PC-9 (cell line): ENCODE measurements around the gene M6PR. TPM values are rescaled to one million over a fixed set of nuclear protein-coding genes. Genes with fewer than 3 reads are reported as not detected.

Source experiments
- BruUV-seq: library from RNA; stranded (reverse); fragments of 400-500 nt; replicated peaks from 2 replicates; lab custom pipeline; 2021; lab: Mats Ljungman, UMichigan
- CTCF ChIA-PET: fragments of 300-600 bp; sonication (Branson Sonifier 250); formaldehyde crosslinking; loops from one replicate; lab custom pipeline; 2022; ENCODE audit warnings: antibody characterized with exemption; lab: Charles Lee
- POLR2A ChIA-PET: fragments of 300-600 bp; sonication (Branson Sonifier 250); formaldehyde crosslinking; loops from one replicate; lab custom pipeline; 2022; ENCODE audit warnings: antibody characterized with exemption; ENCODE audit not compliant: unreplicated experiment; lab: Charles Lee
- DNase-seq, 2 experiments: peaks; one replicate each; pipeline versions ENCODE4 v3.0.0 to v3.0.0-alpha.2; 2015 to 2022; ENCODE audit warnings: mixed read lengths in 1 of 2
- H2AFZ ChIP-seq: fragments of 200-600 bp; sonication (generic); 2 replicates; pipeline ENCODE4 v1.8.1; 2017; ENCODE audit warnings: antibody characterized with exemption
- H3F3A ChIP-seq: fragments of 200-600 bp; sonication (generic); 2 replicates; pipeline ENCODE4 v1.8.1; 2017; ENCODE audit warnings: antibody characterized with exemption, mild to moderate bottlenecking, low read depth; ENCODE audit not compliant: insufficient read depth
- H3K27ac ChIP-seq: fragments of 200-600 bp; sonication (generic); 2 replicates; pipeline ENCODE4 v1.6.1; 2016; ENCODE audit warnings: mixed run types
- H3K27me3 ChIP-seq: fragments of 200-600 bp; sonication (generic); 2 replicates; pipeline ENCODE4 v1.6.1; 2016; ENCODE audit warnings: low read depth, mixed run types; ENCODE audit not compliant: insufficient read depth
- H3K36me3 ChIP-seq: fragments of 200-600 bp; sonication (generic); 2 replicates; pipeline ENCODE4 v1.6.1; 2016; ENCODE audit warnings: low read depth, mixed run types
- H3K4me1 ChIP-seq: fragments of 200-600 bp; sonication (generic); replicated peaks from 2 replicates; pipeline ENCODE4 v1.6.1; 2016; ENCODE audit warnings: mixed run types; ENCODE audit not compliant: insufficient read depth
- H3K4me2 ChIP-seq: fragments of 200-600 bp; sonication (generic); 2 replicates; pipeline ENCODE4 v1.6.1; 2017; ENCODE audit warnings: mixed run types
- H3K4me3 ChIP-seq: fragments of 200-600 bp; sonication (generic); 2 replicates; pipeline ENCODE4 v1.6.1; 2016; ENCODE audit warnings: mixed run types
- H3K79me2 ChIP-seq: fragments of 200-600 bp; sonication (generic); 2 replicates; pipeline ENCODE4 v1.6.1; 2017; ENCODE audit warnings: low read depth, mixed run types
- H3K9me2 ChIP-seq: fragments of 200-600 bp; sonication (generic); 2 replicates; pipeline ENCODE4 v1.8.1; 2017; ENCODE audit warnings: mild to moderate bottlenecking; ENCODE audit not compliant: insufficient read depth
- H3K9me3 ChIP-seq: fragments of 200-600 bp; sonication (generic); 2 replicates; pipeline ENCODE4 v1.8.1; 2016; ENCODE audit warnings: low read depth; ENCODE audit not compliant: insufficient read depth
- H4K20me1 ChIP-seq: fragments of 200-600 bp; sonication (generic); 2 replicates; pipeline ENCODE4 v1.8.1; 2017; ENCODE audit not compliant: insufficient read depth
- CTCF ChIP-seq: fragments of 200-600 bp; sonication (generic); conservative IDR thresholded peaks from 2 replicates; pipeline ENCODE4 v1.6.1; 2017; ENCODE audit warnings: mixed run types, antibody characterized with exemption, mild to moderate bottlenecking, moderate library complexity
- EZH2 ChIP-seq: fragments of 200-600 bp; sonication (generic); IDR thresholded peaks from 2 replicates; pipeline ENCODE4 v1.8.0; 2017; ENCODE audit warnings: antibody characterized with exemption, low read depth
- intact Hi-C: fragments of 100-400 bp; cut with micrococcal nuclease; formaldehyde crosslinking; loops from one replicate; pipeline ENCODE4 v1.10.0; 2022; ENCODE audit not compliant: unreplicated experiment
- total RNA-seq: library from RNA; stranded (reverse); gene quantifications from 2 replicates; pipeline ENCODE4 v1.2.3, GENCODE V29; 2021

The M6PR gene
- total RNA-seq, 1 experiment from 2014 or later, result 237 TPM

GRCh38 chr12:8980137-8980536 is 30.7 kb upstream of the M6PR start:
- TF ChIP-seq CTCF, result no peak
- TF ChIP-seq EZH2, result no peak
- no TSS peak for BruUV-seq

DNA sequence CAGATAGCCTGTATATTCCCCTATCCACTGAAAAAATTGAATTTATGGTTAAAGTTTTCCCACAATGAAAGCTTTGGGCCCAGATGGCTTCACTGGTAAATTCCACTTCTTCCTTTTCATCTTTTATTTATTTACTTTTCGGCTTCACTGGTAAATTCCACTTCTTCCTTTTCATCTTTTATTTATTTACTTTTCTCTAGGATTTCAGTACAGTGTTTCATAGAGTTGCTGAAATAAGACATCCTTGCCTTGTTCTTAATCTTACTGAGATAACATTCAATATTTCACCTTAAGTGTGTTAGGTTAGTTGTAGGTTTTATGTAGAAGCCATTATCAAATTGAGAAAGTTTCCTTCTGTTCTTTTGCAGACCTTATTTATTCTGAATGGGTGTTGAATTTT is 21.0 kb upstream of the M6PR start:
- no peak for DNase-seq
- H2AFZ ChIP-seq, result no peak overlapping the region
- H4K20me1 ChIP-seq, result no peaks in the 10 kb centered on the region
- TF ChIP-seq CTCF (no peak), EZH2 (no peak)
- H3K9me2 ChIP-seq, result no peaks in the 10 kb centered on the region
- no peak overlapping the region for H3K4me3 ChIP-seq
- intact Hi-C loops, result no loop called here
- BruUV-seq, result no TSS peak
- 0 out of 2 replicates have a peak, but pooled peaks cover 3% of the 10 kb centered on the region for H3K9me3 ChIP-seq
- no peak overlapping the region for H3K27ac ChIP-seq
- H3K27me3 ChIP-seq, result no peaks in the 10 kb centered on the region
- H3K4me2 ChIP-seq, result no peak overlapping the region
- H3F3A ChIP-seq, result no peaks in the 10 kb centered on the region
- no peaks in the 10 kb centered on the region for H3K4me1 ChIP-seq
- ChIA-PET POLR2A (interaction anchor here (0.6 kb wide), 3 partner anchors 33 to 254 kb away, joined by 3 to 25 read pairs (median 3); no protein-coding TSS in a partner anchor), CTCF (no interaction called here)
- no peaks in the 10 kb centered on the region for H3K36me3 ChIP-seq
- H3K79me2 ChIP-seq, result no peaks in the 10 kb centered on the region

More at GRCh38 chr12:8980137-8980536, 30.7 kb upstream of the M6PR start:
- Histone ChIP-seq H3K9me3 (no peaks in the 10 kb centered on the region; the same call in 1 of the 2 replicates), H3F3A (no peaks in the 10 kb centered on the region), H3K9me2 (no peaks in the 10 kb centered on the region), H3K79me2 (no peaks in the 10 kb centered on the region), H4K20me1 (no peaks in the 10 kb centered on the region), H3K4me3 (no peak overlapping the region), H3K27ac (no peak overlapping the region), H3K4me1 (no peaks in the 10 kb centered on the region), H3K27me3 (no peaks in the 10 kb centered on the region), H3K36me3 (no peaks in the 10 kb centered on the region), H3K4me2 (no peak overlapping the region), H2AFZ (no peak overlapping the region)
- POLR2A ChIA-PET, result no interaction called here
- no peak for DNase-seq
- intact Hi-C loops, result no loop called here
- CTCF ChIA-PET, result no interaction called here

DNA sequence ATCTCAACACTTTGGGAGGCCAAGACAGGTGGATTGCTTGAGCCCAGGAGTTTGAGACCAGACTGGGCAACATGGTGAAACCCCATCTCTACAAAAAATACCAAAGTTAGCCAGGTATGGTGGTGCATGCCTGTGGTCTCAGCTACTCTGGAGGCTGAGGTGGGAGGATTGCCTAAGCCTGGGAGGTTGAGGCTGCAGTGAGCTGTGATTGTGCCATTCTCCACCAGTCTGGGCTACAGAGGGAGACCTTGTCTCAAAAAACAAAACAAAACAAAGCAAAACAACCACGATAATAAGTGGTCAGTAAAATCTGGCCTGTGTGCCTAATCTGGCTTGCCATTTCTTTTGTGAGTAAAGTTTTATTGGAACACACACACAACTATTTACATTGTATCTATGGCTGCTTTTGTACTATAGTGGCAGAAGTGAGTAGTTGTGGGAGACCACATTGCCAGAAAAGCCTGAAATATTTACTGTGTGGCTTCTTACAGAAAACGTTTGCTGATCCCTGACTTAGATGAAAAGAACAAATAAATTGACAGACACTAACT is 20.5 kb upstream of the M6PR start:
- Histone ChIP-seq H3K4me3 (no peak overlapping the region), H3K27ac (no peak overlapping the region), H3K79me2 (no peaks in the 10 kb centered on the region), H3K4me1 (no peaks in the 10 kb centered on the region), H3F3A (no peaks in the 10 kb centered on the region), H4K20me1 (no peaks in the 10 kb centered on the region), H3K36me3 (no peaks in the 10 kb centered on the region), H2AFZ (no peak overlapping the region), H3K9me3 (0 out of 2 replicates have a peak, but pooled peaks cover 3% of the 10 kb centered on the region), H3K4me2 (no peak overlapping the region), H3K27me3 (no peaks in the 10 kb centered on the region), H3K9me2 (no peaks in the 10 kb centered on the region)
- intact Hi-C loops, result no loop called here
- no TSS peak for BruUV-seq
- no peak for TF ChIP-seq EZH2
- TF ChIP-seq CTCF, result no peak
- ChIA-PET POLR2A (no interaction called here), CTCF (no interaction called here)
- DNase-seq, result no peak
